Stimulated activated CD4-positive, alpha-beta T cell treated with anti-CD3 and anti-CD28 coated beads, TNF-alpha, amount 100 ng/mL, for 24 hours (primary cell): Measurements from ENCODE around the gene IL12B.
A peak's percentile ranks its signal among the peaks of the same experiment; 100 is the strongest.
"Not testable (repeated sequence)": the region's sequence is repeated elsewhere in the genome, so short reads cannot be mapped to it uniquely, and the experiment has no call there.

ENCODE experiments used
- DNase-seq, 3 experiments: peaks; one replicate each; pipeline ENCODE4 v3.0.0-alpha.2; 2020; ENCODE audit warnings: low read depth in 3 of 3

IL12B gene

GRCh38 chr5:159330131-159330800 is at the start of gene IL12B:
Gene IL12B, minus strand, starts transcription at chr5:159330487. Its CDS starts 3,705 bp downstream, at chr5:159326782.
- DNase-seq, result no peak

GRCh38 chr5:159377653-159378052 is 47.4 kb upstream of the IL12B start:
- DNase-seq, result no peak

- not testable (repeated sequence) for DNase-seq
Observed at GRCh38 chr5:159367866-159368265, 37.6 kb upstream of the IL12B start.

- DNase-seq, result not testable (repeated sequence)
Observed at GRCh38 chr5:159366776-159367175, 36.5 kb upstream of the IL12B start.

- no peak for DNase-seq
Observed at GRCh38 chr5:159362220-159362619, 31.9 kb upstream of the IL12B start.

- DNase-seq, result not testable (repeated sequence)
Observed at GRCh38 chr5:159359871-159360270, 29.6 kb upstream of the IL12B start.

- no peak for DNase-seq
Observed at GRCh38 chr5:159359408-159359807, 29.1 kb upstream of the IL12B start.

GRCh38 chr5:159353661-159354252 is 23.5 kb upstream of the IL12B start:
- DNase-seq, result no peak

GRCh38 chr5:159350644-159351043 is 20.4 kb upstream of the IL12B start:
- not testable (repeated sequence) for DNase-seq

- DNase-seq, result not testable (repeated sequence)
Observed at GRCh38 chr5:159350216-159350615, 19.9 kb upstream of the IL12B start.

GRCh38 chr5:159345861-159346260 is 15.6 kb upstream of the IL12B start:
- no peak for DNase-seq

- no peak for DNase-seq
Observed at GRCh38 chr5:159345336-159345735, 15.0 kb upstream of the IL12B start.

- DNase-seq, result no peak
Observed at GRCh38 chr5:159343295-159344094, 13.2 kb upstream of the IL12B start.

- DNase-seq, result no peak
Observed at GRCh38 chr5:159342840-159343239, 12.6 kb upstream of the IL12B start.

GRCh38 chr5:159341906-159342310 is 11.6 kb upstream of the IL12B start:
- peak in 1 of 3 experiments; percentile 38 for DNase-seq

GRCh38 chr5:159341145-159341544 is 10.9 kb upstream of the IL12B start:
- DNase-seq, result no peak

GRCh38 chr5:159340511-159340910 is 10.2 kb upstream of the IL12B start:
- no peak for DNase-seq

- DNase-seq, result no peak
Observed at GRCh38 chr5:159339460-159339859, 9.2 kb upstream of the IL12B start.

- no peak for DNase-seq
Observed at GRCh38 chr5:159338118-159338517, 7.8 kb upstream of the IL12B start.

GRCh38 chr5:159337016-159337955 is 7.0 kb upstream of the IL12B start:
- DNase-seq, result peak in 2 of 3 experiments; percentile 22 to 38

GRCh38 chr5:159336586-159336985 is 6.3 kb upstream of the IL12B start:
- DNase-seq, result no peak

- no peak for DNase-seq
Observed at GRCh38 chr5:159333545-159333925, 3.2 kb upstream of the IL12B start.
